H9 (cell line): ENCODE data around the gene TMOD4. TPM values are rescaled to one million over a fixed set of nuclear protein-coding genes. Genes with fewer than 3 reads are reported as not detected.
A peak's percentile ranks its signal among the peaks of the same experiment; 100 is the strongest.
"Not testable (repeated sequence)": the region's sequence is repeated elsewhere in the genome, so short reads cannot be mapped to it uniquely, and the experiment has no call there.

Experiments used
- DNase-seq: peaks from one replicate; pipeline ENCODE4 v3.0.0-alpha.2; 2017
- H2AFZ ChIP-seq: one replicate; pipeline ENCODE4 v1.6.1; 2013; ENCODE audit warnings: mild to moderate bottlenecking, low read length, control low read depth, moderate library complexity
- H2AK5ac ChIP-seq: 2 replicates; pipeline ENCODE4 v1.6.1; 2013; ENCODE audit warnings: low read length, control low read depth, mixed read lengths; ENCODE audit not compliant: insufficient read length
- H2BK120ac ChIP-seq: one replicate; pipeline ENCODE4 v1.6.1; 2013; ENCODE audit warnings: low read depth, mild to moderate bottlenecking, low read length, control low read depth, inconsistent platforms; ENCODE audit not compliant: poor library complexity, severe bottlenecking
- H2BK12ac ChIP-seq: 2 replicates; pipeline ENCODE4 v1.6.1; 2013; ENCODE audit warnings: low read length, control low read depth, mixed read lengths, low read depth; ENCODE audit not compliant: insufficient read length
- H2BK15ac ChIP-seq: 2 replicates; pipeline ENCODE4 v1.6.1; 2013; ENCODE audit warnings: low read depth, low read length, control low read depth
- H2BK20ac ChIP-seq: one replicate; pipeline ENCODE4 v1.6.1; 2013; ENCODE audit warnings: low read depth, mild to moderate bottlenecking, low read length, control low read depth, inconsistent platforms; ENCODE audit not compliant: poor library complexity, severe bottlenecking
- H2BK5ac ChIP-seq: 2 replicates; pipeline ENCODE4 v1.6.1; 2013; ENCODE audit warnings: low read length, control low read depth, mixed read lengths; ENCODE audit not compliant: insufficient read length
- H3K14ac ChIP-seq: 2 replicates; pipeline ENCODE4 v1.6.1; 2013; ENCODE audit warnings: low read length, control low read depth; ENCODE audit not compliant: insufficient read depth
- H3K18ac ChIP-seq: 2 replicates; pipeline ENCODE4 v1.6.1; 2013; ENCODE audit warnings: low read depth, mild to moderate bottlenecking, mixed read lengths, low read length, control low read depth; ENCODE audit not compliant: insufficient read length
- H3K23ac ChIP-seq: 2 replicates; pipeline ENCODE4 v1.6.1; 2013; ENCODE audit warnings: low read length, control low read depth, mixed read lengths, low read depth; ENCODE audit not compliant: insufficient read length
- H3K23me2 ChIP-seq: 2 replicates; pipeline ENCODE4 v1.6.1; 2013; ENCODE audit warnings: low read depth, mild to moderate bottlenecking, mixed read lengths, low read length, control low read depth; ENCODE audit not compliant: insufficient read length, poor library complexity, severe bottlenecking
- H3K27ac ChIP-seq: 2 replicates; pipeline ENCODE4 v1.5.1; 2013; ENCODE audit warnings: low read length, control low read depth, mixed read lengths, low read depth; ENCODE audit not compliant: insufficient read length
- H3K27me3 ChIP-seq: 2 replicates; pipeline ENCODE4 v1.6.1; 2013; ENCODE audit warnings: low read length, control low read depth, inconsistent platforms; ENCODE audit not compliant: insufficient read depth
- H3K4ac ChIP-seq: 2 replicates; pipeline ENCODE4 v1.6.1; 2013; ENCODE audit warnings: low read depth, mild to moderate bottlenecking, control low read depth, inconsistent platforms, low read length, moderate library complexity
- H3K4me1 ChIP-seq: 2 replicates; pipeline ENCODE4 v1.6.1; 2013; ENCODE audit warnings: low read length, control low read depth, inconsistent platforms; ENCODE audit not compliant: insufficient read depth
- H3K4me2 ChIP-seq: 2 replicates; pipeline ENCODE4 v1.6.1; 2013; ENCODE audit warnings: low read length, control low read depth, mixed read lengths; ENCODE audit not compliant: insufficient read length, insufficient read depth
- H3K56ac ChIP-seq: 2 replicates; pipeline ENCODE4 v1.6.1; 2013; ENCODE audit warnings: low read depth, mild to moderate bottlenecking, mixed read lengths, low read length, control low read depth; ENCODE audit not compliant: insufficient read length
- H3K79me1 ChIP-seq: 2 replicates; pipeline ENCODE4 v1.6.1; 2013; ENCODE audit warnings: low read depth, mild to moderate bottlenecking, moderate library complexity, low read length, control low read depth, inconsistent platforms; ENCODE audit not compliant: insufficient read depth, poor library complexity, severe bottlenecking
- H3K79me2 ChIP-seq: 2 replicates; pipeline ENCODE4 v1.6.1; 2013; ENCODE audit warnings: low read length, control low read depth, inconsistent platforms; ENCODE audit not compliant: insufficient read depth
- H3K9ac ChIP-seq: 2 replicates; pipeline ENCODE4 v1.6.1; 2013; ENCODE audit warnings: low read length, control low read depth, mixed read lengths; ENCODE audit not compliant: insufficient read length; ENCODE audit errors: extremely low read depth
- H3K9me3 ChIP-seq: one replicate; pipeline ENCODE4 v1.6.1; 2013; ENCODE audit warnings: low read depth, low read length, inconsistent platforms; ENCODE audit not compliant: control insufficient read depth
- H3T11ph ChIP-seq: one replicate; pipeline ENCODE4 v1.6.1; 2013; ENCODE audit warnings: mild to moderate bottlenecking, low read length, control low read depth, inconsistent platforms
- H4K20me1 ChIP-seq: one replicate; pipeline ENCODE4 v1.6.1; 2013; ENCODE audit not compliant: control insufficient read depth, insufficient read length, insufficient read depth
- H4K5ac ChIP-seq: 2 replicates; pipeline ENCODE4 v1.6.1; 2013; ENCODE audit warnings: low read depth, mild to moderate bottlenecking, mixed read lengths, low read length, control low read depth; ENCODE audit not compliant: insufficient read length
- H4K8ac ChIP-seq: replicated peaks from 2 replicates; pipeline ENCODE4 v1.6.1; 2013; ENCODE audit warnings: low read length, control low read depth, mixed read lengths, low read depth; ENCODE audit not compliant: insufficient read length
- H4K91ac ChIP-seq: 2 replicates; pipeline ENCODE4 v1.6.1; 2013; ENCODE audit warnings: low read depth, mild to moderate bottlenecking, moderate library complexity, mixed read lengths, low read length, control low read depth; ENCODE audit not compliant: insufficient read length
- H3K27ac Mint-ChIP-seq, 3 experiments: 2 replicates in 2 of 3; 3 replicates in 1 of 3; pipeline ENCODE4 v1.8.0; 2020 to 2021; ENCODE audit warnings: mixed read lengths in 3 of 3, mild to moderate bottlenecking in 1 of 3, moderate library complexity in 1 of 3
- H3K27me3 Mint-ChIP-seq: 2 replicates; pipeline ENCODE4 v1.8.0; 2021; ENCODE audit warnings: low read depth, mild to moderate bottlenecking, moderate library complexity, mixed read lengths
- H3K36me3 Mint-ChIP-seq, 3 experiments: 2 replicates in 2 of 3; 3 replicates in 1 of 3; pipeline ENCODE4 v1.8.0; 2020 to 2021; ENCODE audit warnings: low read depth in 3 of 3, mixed read lengths in 3 of 3; ENCODE audit not compliant: insufficient read depth in 1 of 3
- H3K4me1 Mint-ChIP-seq, 2 experiments: 2 replicates each; pipeline ENCODE4 v1.8.0; 2020; ENCODE audit warnings: mixed read lengths in 2 of 2
- H3K4me3 Mint-ChIP-seq, 2 experiments: 2 replicates in 1 of 2; 3 replicates in 1 of 2; pipeline ENCODE4 v1.8.0; 2020 to 2021; ENCODE audit warnings: mild to moderate bottlenecking in 2 of 2, mixed read lengths in 2 of 2, moderate library complexity in 1 of 2
- H3K9me3 Mint-ChIP-seq, 2 experiments: 2 replicates in 1 of 2; 3 replicates in 1 of 2; pipeline ENCODE4 v1.8.0; 2020; ENCODE audit warnings: mild to moderate bottlenecking in 2 of 2, mixed read lengths in 2 of 2, moderate library complexity in 1 of 2
- CTCF ChIP-seq: fragments of 200-600 bp; sonication (generic); conservative IDR thresholded peaks from 3 replicates; pipeline ENCODE4 v1.8.0; 2021; ENCODE audit warnings: antibody characterized with exemption, mild to moderate bottlenecking
- WGBS: extraction: QIAGEN DNeasy Blood & Tissue Kit; methylation state at CpG from one replicate; pipeline ENCODE4 v1.1.7; 2013; ENCODE audit warnings: missing lambda C conversion rate, low lambda C conversion rate, mixed read lengths; ENCODE audit not compliant: insufficient read length; ENCODE audit errors: extremely low coverage; 5-methylcytosine and 5-hydroxymethylcytosine counted together
- total RNA-seq: library from RNA; stranded (reverse); gene quantifications from 2 replicates; pipeline ENCODE4 v1.2.1, GENCODE V29; 2021

TMOD4 gene
- total RNA-seq, 1 experiment from 2014 or later: 0.42 TPM

GRCh38 chr1:151210830-151211229, 35.0 kb upstream of the TMOD4 start:
- Histone ChIP-seq H3K23ac (no peak overlapping the region), H3K9me3 (no peaks in the 10 kb centered on the region), H3K56ac (no peak overlapping the region), H2BK15ac (no peak overlapping the region), H2BK20ac (no peak overlapping the region), H3T11ph (no peak overlapping the region), H2BK12ac (no peak overlapping the region), H4K91ac (no peak overlapping the region), H3K14ac (no peak overlapping the region), H2AK5ac (no peak overlapping the region), H2AFZ (no peak overlapping the region), H3K27me3 (no peaks in the 10 kb centered on the region), H2BK5ac (no peak overlapping the region), H4K8ac (no peak overlapping the region), H4K20me1 (no peaks in the 10 kb centered on the region), H3K79me1 (peaks cover 12% of the 10 kb centered on the region), H2BK120ac (no peak overlapping the region), H3K23me2 (no peaks in the 10 kb centered on the region), H3K9ac (no peak overlapping the region), H3K18ac (no peak overlapping the region), H3K4me1 (no peaks in the 10 kb centered on the region), H3K79me2 (peaks cover 9% of the 10 kb centered on the region; the same call in 1 of the 2 replicates), H3K27ac (no peak overlapping the region), H4K5ac (no peak overlapping the region), H3K4me2 (no peak overlapping the region), H3K4ac (no peak overlapping the region)
- Mint-ChIP-seq H3K27ac (peak overlapping the region in 1 of 3 experiments; percentile 61; a peak in 2 of 7 replicates), H3K4me1 (peaks cover 2 to 4% of the 10 kb centered on the region in 2 experiments; a peak in 2 of 4 replicates), H3K4me3 (no peak overlapping the region), H3K9me3 (no peaks in the 10 kb centered on the region), H3K36me3 (peaks cover 23 to 66% (median 48%) of the 10 kb centered on the region in 3 experiments; a peak in 6 of 7 replicates), H3K27me3 (no peaks in the 10 kb centered on the region)
- no peak for DNase-seq
- no peak for TF ChIP-seq CTCF
- no CpG with 5 or more reads among the region's 1 CpG for WGBS

GRCh38 chr1:151205381-151205965, 29.7 kb upstream of the TMOD4 start:
- H3K9ac ChIP-seq, H4K20me1 ChIP-seq, H3K4me2 ChIP-seq, H3K4ac ChIP-seq, H3K9me3 ChIP-seq, H3K9me3 Mint-ChIP-seq, H2AK5ac ChIP-seq, H3K27me3 ChIP-seq, H3K4me3 Mint-ChIP-seq, H2AFZ ChIP-seq, H3K56ac ChIP-seq, H2BK12ac ChIP-seq, H4K91ac ChIP-seq, H3K18ac ChIP-seq, H3T11ph ChIP-seq, H2BK15ac ChIP-seq, H2BK120ac ChIP-seq, DNase-seq, H2BK20ac ChIP-seq, H3K23ac ChIP-seq, H3K27me3 Mint-ChIP-seq, H4K5ac ChIP-seq, H3K4me1 Mint-ChIP-seq, H3K14ac ChIP-seq, H2BK5ac ChIP-seq, H4K8ac ChIP-seq, H3K4me1 ChIP-seq, H3K27ac ChIP-seq, H3K23me2 ChIP-seq: not testable (repeated sequence)
- peaks cover 22% of the 10 kb centered on the region for H3K79me2 ChIP-seq
- peaks cover 18% of the 10 kb centered on the region for H3K79me1 ChIP-seq
- WGBS: no CpG with 5 or more reads among the region's 12 CpGs
- Mint-ChIP-seq H3K27ac (peak overlapping the region in 1 of 3 experiments; percentile 42; a peak in 1 of 7 replicates), H3K36me3 (peaks cover 24 to 69% (median 56%) of the 10 kb centered on the region in 3 experiments)
